SU-DHL-6 (cell line): Measurements from ENCODE around the gene ITGAE.

Experiments used
- H2AFZ ChIP-seq: fragments of 200-600 bp; sonication (generic); 2 replicates; pipeline ENCODE4 v1.6.1; 2014; ENCODE audit warnings: low read depth, mild to moderate bottlenecking, moderate library complexity, mixed read lengths, antibody characterized with exemption, low read length; ENCODE audit not compliant: severe bottlenecking
- H3F3A ChIP-seq: fragments of 200-600 bp; shearing (Covaris generic); 2 replicates; pipeline ENCODE4 v1.6.0; 2016; ENCODE audit warnings: antibody characterized with exemption, mild to moderate bottlenecking; ENCODE audit not compliant: insufficient read depth
- H3K27ac ChIP-seq: fragments of 200-600 bp; sonication (generic); 2 replicates; pipeline ENCODE4 v1.5.1; 2016; ENCODE audit warnings: low read depth, mild to moderate bottlenecking, low read length, moderate library complexity, mixed read lengths
- H3K27me3 ChIP-seq: fragments of 200-600 bp; sonication (generic), shearing (Covaris generic); 2 replicates; pipeline ENCODE4 v1.6.0; 2014; ENCODE audit warnings: mild to moderate bottlenecking, low read length
- H3K36me3 ChIP-seq: fragments of 200-600 bp; sonication (generic); 2 replicates; pipeline ENCODE4 v1.6.1; 2014; ENCODE audit warnings: mild to moderate bottlenecking, low read length, mixed read lengths
- H3K4me2 ChIP-seq: fragments of 300-600, 200-600 bp; shearing (Covaris generic), sonication (generic); 2 replicates; pipeline ENCODE4 v1.6.0; 2014; ENCODE audit warnings: low read length, low read depth, mild to moderate bottlenecking; ENCODE audit not compliant: poor library complexity, severe bottlenecking
- H3K4me3 ChIP-seq: fragments of 200-600 bp; sonication (generic); 2 replicates; pipeline ENCODE4 v1.5.1; 2014; ENCODE audit warnings: antibody characterized with exemption, low read length, mild to moderate bottlenecking, mixed read lengths; ENCODE audit not compliant: insufficient read depth, poor library complexity, severe bottlenecking
- H3K79me2 ChIP-seq: fragments of 200-600 bp; sonication (generic); 2 replicates; pipeline ENCODE4 v1.6.1; 2014; ENCODE audit warnings: mild to moderate bottlenecking, low read length, moderate library complexity; ENCODE audit not compliant: insufficient read depth
- H3K9ac ChIP-seq: fragments of 200-600 bp; sonication (generic); 2 replicates; pipeline ENCODE4 v1.7.0; 2014; ENCODE audit warnings: mild to moderate bottlenecking, low read length
- H3K9me2 ChIP-seq: fragments of 200-600 bp; sonication (generic); replicated peaks from 2 replicates; pipeline ENCODE4 v1.6.1; 2014; ENCODE audit warnings: low read length; ENCODE audit not compliant: insufficient read depth
- H3K9me3 ChIP-seq: fragments of 200-600 bp; sonication (generic); 2 replicates; pipeline ENCODE4 v1.6.1; 2014; ENCODE audit warnings: low read length, mixed read lengths; ENCODE audit not compliant: insufficient read depth
- H4K20me1 ChIP-seq: fragments of 200-600 bp; sonication (generic); 2 replicates; pipeline ENCODE4 v1.6.1; 2014; ENCODE audit warnings: low read depth, mild to moderate bottlenecking, antibody characterized with exemption, low read length, moderate library complexity, mixed read lengths
- EZH2phosphoT487 ChIP-seq: fragments of 200-600 bp; sonication (generic), shearing (Covaris generic); conservative IDR thresholded peaks from 2 replicates; pipeline ENCODE4 v1.6.1; 2018; ENCODE audit warnings: mild to moderate bottlenecking, antibody characterized with exemption, low read length, moderate library complexity, mixed read lengths
- TF ChIP-seq, protein P1 (sequence below): fragments of 200-600 bp; sonication (generic); IDR thresholded peaks from one replicate; pipeline ENCODE4 v1.5.1; 2017; ENCODE audit warnings: antibody characterized with exemption, mild to moderate bottlenecking, low read length, moderate library complexity; ENCODE audit not compliant: insufficient read depth, poor library complexity, severe bottlenecking

ITGAE gene

DNA sequence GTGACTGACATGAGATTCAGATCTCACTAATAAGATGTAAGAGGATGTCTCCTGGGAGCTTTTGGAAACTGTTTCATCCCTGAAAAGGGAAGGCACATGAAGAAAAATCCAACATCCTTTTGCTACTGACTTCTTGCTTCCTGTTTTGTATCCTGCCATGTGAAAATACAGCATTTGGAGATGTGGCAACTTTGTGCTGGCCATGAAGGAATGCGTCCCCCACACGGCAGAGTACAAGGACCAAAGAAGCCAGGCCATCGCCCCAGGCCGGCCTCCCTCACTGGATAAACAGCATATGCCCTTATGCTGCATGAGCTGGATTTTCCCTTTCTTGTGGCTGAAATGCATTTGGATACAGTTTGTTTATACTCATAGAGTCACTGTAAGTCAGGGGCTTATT is 82.8 kb downstream of the ITGAE start:
- H3F3A ChIP-seq = 0 out of 2 replicates have a peak, but pooled peaks cover under 1% of the 10 kb centered on the region
- H4K20me1 ChIP-seq = no peaks in the 10 kb centered on the region
- no peak overlapping the region for H3K4me2 ChIP-seq
- no peak overlapping the region for H3K9ac ChIP-seq
- H3K9me3 ChIP-seq = no peaks in the 10 kb centered on the region
- no peaks in the 10 kb centered on the region for H3K27me3 ChIP-seq
- H3K27ac ChIP-seq = no peak overlapping the region
- no peak overlapping the region for H3K4me3 ChIP-seq
- no peak overlapping the region for H2AFZ ChIP-seq
- H3K79me2 ChIP-seq = peaks cover 9% of the 10 kb centered on the region; the same call in 1 of the 2 replicates
- TF ChIP-seq, protein P1, sequence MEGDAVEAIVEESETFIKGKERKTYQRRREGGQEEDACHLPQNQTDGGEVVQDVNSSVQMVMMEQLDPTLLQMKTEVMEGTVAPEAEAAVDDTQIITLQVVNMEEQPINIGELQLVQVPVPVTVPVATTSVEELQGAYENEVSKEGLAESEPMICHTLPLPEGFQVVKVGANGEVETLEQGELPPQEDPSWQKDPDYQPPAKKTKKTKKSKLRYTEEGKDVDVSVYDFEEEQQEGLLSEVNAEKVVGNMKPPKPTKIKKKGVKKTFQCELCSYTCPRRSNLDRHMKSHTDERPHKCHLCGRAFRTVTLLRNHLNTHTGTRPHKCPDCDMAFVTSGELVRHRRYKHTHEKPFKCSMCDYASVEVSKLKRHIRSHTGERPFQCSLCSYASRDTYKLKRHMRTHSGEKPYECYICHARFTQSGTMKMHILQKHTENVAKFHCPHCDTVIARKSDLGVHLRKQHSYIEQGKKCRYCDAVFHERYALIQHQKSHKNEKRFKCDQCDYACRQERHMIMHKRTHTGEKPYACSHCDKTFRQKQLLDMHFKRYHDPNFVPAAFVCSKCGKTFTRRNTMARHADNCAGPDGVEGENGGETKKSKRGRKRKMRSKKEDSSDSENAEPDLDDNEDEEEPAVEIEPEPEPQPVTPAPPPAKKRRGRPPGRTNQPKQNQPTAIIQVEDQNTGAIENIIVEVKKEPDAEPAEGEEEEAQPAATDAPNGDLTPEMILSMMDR = no peak
- no peak for TF ChIP-seq EZH2phosphoT487
- no peaks in the 10 kb centered on the region for H3K9me2 ChIP-seq
- H3K36me3 ChIP-seq = peaks cover 14% of the 10 kb centered on the region; the same call in 1 of the 2 replicates

DNA sequence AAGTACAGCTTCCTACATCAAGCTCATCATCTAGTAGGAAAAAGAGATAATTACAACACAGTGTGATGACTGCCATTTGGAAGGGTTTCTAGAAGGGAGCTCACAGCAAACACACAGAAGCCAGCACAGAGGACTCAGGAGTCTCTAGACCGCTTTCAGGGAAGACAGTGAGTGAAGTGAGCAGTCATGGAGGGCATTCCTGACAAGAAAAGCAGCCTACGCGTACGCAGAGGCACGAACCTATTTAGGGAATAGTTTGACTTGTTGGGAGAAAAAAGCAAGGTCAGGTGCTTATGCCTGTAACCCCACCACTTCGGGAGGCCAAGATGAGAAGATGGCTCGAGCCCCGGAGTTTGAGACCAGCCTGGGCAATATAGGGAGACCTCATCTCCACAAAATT is 85.7 kb downstream of the ITGAE start:
- Histone ChIP-seq H4K20me1 (no peaks in the 10 kb centered on the region), H2AFZ (no peak overlapping the region), H3K27ac (no peak overlapping the region), H3K36me3 (peaks cover 14% of the 10 kb centered on the region; the same call in 1 of the 2 replicates), H3K9me2 (no peaks in the 10 kb centered on the region), H3K4me3 (no peak overlapping the region), H3K9ac (no peak overlapping the region), H3F3A (peaks cover 21% of the 10 kb centered on the region), H3K27me3 (no peaks in the 10 kb centered on the region), H3K79me2 (no peaks in the 10 kb centered on the region; the same call in 1 of the 2 replicates), H3K9me3 (no peaks in the 10 kb centered on the region), H3K4me2 (no peak overlapping the region)
- no peak for TF ChIP-seq EZH2phosphoT487
- TF ChIP-seq, protein P1 = no peak

DNA sequence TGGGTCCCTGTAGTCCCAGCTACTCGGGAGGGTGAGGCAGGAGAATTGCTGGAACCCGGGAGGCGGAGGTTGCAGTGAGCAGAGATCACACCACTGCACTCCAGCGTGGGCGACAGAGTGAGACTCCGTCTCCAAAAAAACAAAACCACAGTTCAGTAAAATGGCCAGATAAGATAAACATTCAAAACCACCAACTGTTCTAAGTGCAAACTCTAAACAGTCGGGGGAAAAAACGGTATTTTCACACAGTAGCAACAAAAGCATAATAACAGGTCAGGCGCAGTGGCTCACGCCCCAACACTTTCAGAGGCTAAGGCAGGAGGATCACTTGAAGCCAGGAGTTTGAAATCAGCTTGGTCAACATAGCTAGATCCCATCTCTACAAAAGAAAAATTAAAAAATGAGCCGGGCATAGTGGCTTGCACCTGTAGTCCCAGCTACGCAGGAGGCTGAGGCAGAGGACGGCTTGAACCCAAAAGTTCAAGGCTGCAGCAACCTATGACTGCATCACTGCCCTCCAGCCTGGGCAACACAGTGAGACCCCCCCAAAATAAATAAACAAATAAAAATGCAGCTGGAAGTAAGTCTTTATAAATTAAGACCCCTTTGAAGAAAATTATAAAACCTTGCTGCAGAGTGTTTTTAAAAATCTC is 88.1 kb downstream of the ITGAE start:
- H3F3A ChIP-seq = peaks cover 21% of the 10 kb centered on the region
- H3K4me2 ChIP-seq = no peak overlapping the region
- H3K36me3 ChIP-seq = peaks cover 7% of the 10 kb centered on the region; the same call in 1 of the 2 replicates
- no peaks in the 10 kb centered on the region for H3K9me2 ChIP-seq
- no peaks in the 10 kb centered on the region for H3K9me3 ChIP-seq
- no peaks in the 10 kb centered on the region for H3K27me3 ChIP-seq
- no peak for TF ChIP-seq EZH2phosphoT487
- TF ChIP-seq, protein P1 = no peak
- H2AFZ ChIP-seq = no peak overlapping the region
- no peaks in the 10 kb centered on the region for H3K79me2 ChIP-seq
- H3K9ac ChIP-seq = no peak overlapping the region
- H3K4me3 ChIP-seq = no peak overlapping the region
- no peak overlapping the region; the same call in 1 of the 2 replicates for H3K27ac ChIP-seq
- no peaks in the 10 kb centered on the region for H4K20me1 ChIP-seq
